ENCODE measurements around the gene TNFRSF4.

DNA sequence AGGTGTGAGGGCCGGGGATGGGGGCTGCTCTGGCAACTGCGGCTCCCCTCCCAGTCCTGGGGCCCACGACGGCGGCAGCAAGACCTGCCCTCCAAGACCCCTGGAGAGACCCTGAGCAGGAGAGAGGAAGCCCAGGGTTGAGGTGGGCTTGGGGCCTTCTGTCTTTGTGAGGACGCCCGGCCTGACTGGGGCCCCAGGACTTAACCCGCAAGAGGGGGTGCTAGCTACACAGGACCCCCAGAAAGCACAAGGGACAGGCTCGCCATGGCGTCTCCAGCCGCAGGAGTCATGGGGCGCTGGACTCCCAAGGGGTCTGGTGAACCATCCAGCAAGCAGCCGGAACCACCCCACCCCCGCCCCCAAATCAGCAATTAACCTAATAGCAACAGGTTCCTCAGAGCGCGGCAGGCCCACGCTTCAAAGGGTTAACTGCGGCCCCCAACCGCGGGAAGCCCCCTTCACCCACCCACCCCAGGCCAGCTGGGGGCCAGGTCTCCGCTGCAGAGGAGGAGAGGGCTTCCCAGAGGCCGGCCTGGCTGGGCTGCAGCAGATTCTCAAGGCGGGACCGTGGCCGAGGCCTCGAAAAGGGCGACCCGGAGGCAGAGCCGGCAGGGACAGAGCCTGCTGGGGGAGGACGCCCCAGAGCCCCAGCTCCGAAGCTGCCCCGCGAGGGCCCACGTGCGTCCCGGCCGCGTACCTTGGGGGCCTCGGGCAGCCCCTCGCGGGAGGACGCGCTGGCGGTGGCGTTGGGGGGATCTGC is 32.0 kb upstream of the TNFRSF4 start:
- TF ChIP-seq POLR2A (IDR thresholded peaks at IDR 0.05) (no peak), EP300 (IDR thresholded peaks at IDR 0.05) (no peak)
- TF ChIP-seq, protein P1, sequence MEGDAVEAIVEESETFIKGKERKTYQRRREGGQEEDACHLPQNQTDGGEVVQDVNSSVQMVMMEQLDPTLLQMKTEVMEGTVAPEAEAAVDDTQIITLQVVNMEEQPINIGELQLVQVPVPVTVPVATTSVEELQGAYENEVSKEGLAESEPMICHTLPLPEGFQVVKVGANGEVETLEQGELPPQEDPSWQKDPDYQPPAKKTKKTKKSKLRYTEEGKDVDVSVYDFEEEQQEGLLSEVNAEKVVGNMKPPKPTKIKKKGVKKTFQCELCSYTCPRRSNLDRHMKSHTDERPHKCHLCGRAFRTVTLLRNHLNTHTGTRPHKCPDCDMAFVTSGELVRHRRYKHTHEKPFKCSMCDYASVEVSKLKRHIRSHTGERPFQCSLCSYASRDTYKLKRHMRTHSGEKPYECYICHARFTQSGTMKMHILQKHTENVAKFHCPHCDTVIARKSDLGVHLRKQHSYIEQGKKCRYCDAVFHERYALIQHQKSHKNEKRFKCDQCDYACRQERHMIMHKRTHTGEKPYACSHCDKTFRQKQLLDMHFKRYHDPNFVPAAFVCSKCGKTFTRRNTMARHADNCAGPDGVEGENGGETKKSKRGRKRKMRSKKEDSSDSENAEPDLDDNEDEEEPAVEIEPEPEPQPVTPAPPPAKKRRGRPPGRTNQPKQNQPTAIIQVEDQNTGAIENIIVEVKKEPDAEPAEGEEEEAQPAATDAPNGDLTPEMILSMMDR (IDR thresholded peaks at IDR 0.05): no peak

Data from tibial nerve (tissue), 4 donors.